Fibroblast of pulmonary artery (primary cell): ENCODE data around the gene GPR68.
"Not testable (repeated sequence)": the region's sequence is repeated elsewhere in the genome, so short reads cannot be mapped to it uniquely, and the experiment has no call there.

Source experiments
- DNase-seq: peaks from one replicate; pipeline ENCODE4 v3.0.0-alpha.2; 2010; ENCODE audit warnings: low read depth
- H3K4me3 ChIP-seq: replicated peaks from 2 replicates; pipeline ENCODE4 v1.5.1; 2011; ENCODE audit warnings: low read depth, mild to moderate bottlenecking, control low read depth, low read length, moderate library complexity
- TF ChIP-seq, protein P1 (sequence below): IDR thresholded peaks from 2 replicates; pipeline ENCODE4 v1.5.1; 2011; ENCODE audit warnings: mild to moderate bottlenecking, control low read depth, low read length, inconsistent platforms; ENCODE audit errors: missing control alignments

The GPR68 gene

DNA sequence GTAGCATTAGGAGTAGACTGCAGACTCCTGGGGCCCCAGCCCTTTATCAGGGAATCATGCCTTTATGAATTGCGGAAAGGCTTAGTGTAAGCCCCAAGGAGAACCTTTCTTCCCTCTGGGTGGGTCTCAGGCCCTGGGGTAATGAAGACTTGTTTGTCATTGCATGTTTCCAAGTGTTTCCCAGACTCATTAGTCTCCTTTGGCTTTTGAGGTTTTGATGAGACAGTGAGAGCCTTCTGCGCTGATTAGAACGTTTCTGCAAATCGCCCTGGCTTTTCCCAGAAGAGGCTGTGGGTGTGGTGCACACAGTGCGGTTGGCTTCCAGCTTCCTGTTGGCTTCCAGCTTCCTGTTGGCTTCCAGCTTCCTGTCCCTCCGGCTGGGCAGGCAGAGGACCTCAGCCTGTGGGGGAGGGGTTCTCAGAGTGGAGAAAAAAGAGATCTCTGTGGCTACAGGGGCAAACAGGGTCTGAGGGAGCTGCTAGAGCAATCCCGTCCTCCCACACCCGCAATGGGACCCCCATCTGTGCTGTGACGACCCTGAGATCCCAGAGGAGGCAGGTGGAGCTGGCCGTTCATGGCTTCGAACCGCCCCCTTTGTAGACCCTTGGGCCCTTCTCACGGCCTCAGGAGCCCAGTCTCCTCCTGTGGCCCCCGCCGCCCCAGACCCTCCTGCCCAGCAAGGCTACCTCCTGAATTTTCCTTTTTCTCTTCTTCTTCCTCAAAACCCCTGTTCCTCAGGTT is 42.1 kb downstream of the GPR68 start:
- TF ChIP-seq, protein P1, sequence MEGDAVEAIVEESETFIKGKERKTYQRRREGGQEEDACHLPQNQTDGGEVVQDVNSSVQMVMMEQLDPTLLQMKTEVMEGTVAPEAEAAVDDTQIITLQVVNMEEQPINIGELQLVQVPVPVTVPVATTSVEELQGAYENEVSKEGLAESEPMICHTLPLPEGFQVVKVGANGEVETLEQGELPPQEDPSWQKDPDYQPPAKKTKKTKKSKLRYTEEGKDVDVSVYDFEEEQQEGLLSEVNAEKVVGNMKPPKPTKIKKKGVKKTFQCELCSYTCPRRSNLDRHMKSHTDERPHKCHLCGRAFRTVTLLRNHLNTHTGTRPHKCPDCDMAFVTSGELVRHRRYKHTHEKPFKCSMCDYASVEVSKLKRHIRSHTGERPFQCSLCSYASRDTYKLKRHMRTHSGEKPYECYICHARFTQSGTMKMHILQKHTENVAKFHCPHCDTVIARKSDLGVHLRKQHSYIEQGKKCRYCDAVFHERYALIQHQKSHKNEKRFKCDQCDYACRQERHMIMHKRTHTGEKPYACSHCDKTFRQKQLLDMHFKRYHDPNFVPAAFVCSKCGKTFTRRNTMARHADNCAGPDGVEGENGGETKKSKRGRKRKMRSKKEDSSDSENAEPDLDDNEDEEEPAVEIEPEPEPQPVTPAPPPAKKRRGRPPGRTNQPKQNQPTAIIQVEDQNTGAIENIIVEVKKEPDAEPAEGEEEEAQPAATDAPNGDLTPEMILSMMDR = no peak
- H3K4me3 ChIP-seq = no peak overlapping the region
- peak; percentile 65 for DNase-seq

GRCh38 chr14:91200802-91201201 is 43.7 kb downstream of the GPR68 start:
- not testable (repeated sequence) for DNase-seq, H3K4me3 ChIP-seq

DNA sequence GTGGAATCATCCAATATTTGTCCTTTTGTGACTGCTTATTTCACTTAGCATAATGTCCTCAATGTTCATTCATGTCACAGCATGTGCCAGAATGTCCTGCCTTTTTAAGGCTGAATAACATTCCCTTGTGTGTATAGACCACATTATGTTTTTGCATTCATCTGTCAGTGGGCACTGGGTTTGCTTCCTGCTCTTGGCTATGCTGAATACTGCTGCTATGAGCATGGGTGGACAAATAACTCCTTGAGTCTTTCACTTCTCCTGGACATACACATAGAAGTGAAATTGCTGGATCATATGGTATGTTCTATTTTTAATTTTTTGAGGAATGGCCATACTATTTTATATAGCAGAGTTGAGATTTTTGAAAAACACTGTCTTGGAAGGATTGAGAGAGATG is 46.9 kb downstream of the GPR68 start:
- no peak for DNase-seq
- H3K4me3 ChIP-seq = no peak overlapping the region
- TF ChIP-seq, protein P1 = no peak

DNA sequence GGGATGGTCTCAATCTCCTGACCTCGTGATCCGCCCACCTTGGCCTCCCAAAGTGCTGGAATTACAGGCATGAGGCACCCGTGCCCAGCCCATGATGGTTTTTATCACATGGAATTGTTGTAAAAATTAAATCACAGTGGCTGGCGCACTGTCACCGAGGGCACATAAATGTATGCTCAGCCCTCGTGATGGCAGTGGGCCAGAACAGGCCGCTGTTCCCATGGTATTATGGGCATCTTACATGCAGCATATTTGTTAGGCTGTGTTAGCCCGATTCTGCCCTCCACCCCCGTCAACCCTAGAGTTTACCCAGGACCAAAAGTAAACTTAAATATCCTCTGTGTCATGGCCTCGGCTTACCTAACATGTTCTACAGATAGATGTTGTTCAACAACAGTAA is 48.6 kb downstream of the GPR68 start:
- DNase-seq = no peak
- TF ChIP-seq, protein P1 = no peak
- no peak overlapping the region for H3K4me3 ChIP-seq

GRCh38 chr14:91193069-91193468 is 51.4 kb downstream of the GPR68 start:
- no peak overlapping the region for H3K4me3 ChIP-seq
- no peak for DNase-seq
- TF ChIP-seq, protein P1 = no peak

GRCh38 chr14:91190853-91191252 is 53.7 kb downstream of the GPR68 start:
- TF ChIP-seq, protein P1 = no peak
- H3K4me3 ChIP-seq = no peak overlapping the region
- DNase-seq = no peak

DNA sequence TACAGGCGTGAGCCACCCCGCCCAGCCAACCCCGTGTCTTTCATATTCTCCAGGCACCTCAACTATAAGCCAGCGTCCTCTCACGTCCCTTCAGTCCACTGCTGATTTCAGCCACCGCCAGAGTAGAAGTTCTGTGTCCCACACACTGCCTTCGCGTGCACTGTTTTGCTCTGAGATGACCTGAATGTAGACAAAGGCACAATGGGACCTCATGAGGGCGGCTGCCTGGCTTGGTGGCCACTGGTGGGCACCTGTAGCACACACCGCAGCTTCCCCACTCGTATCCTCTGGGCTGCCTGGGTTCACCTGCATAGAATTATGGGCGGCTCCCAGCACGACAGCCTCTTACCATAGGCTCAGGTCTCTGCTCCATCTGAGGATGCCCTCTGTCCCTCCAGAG is 57.2 kb downstream of the GPR68 start:
- TF ChIP-seq, protein P1 = no peak
- DNase-seq = no peak
- no peak overlapping the region for H3K4me3 ChIP-seq
